Activated CD4-positive, alpha-beta T cell treated with anti-CD3 and anti-CD28 coated beads, Interleukin-2, amount 50 U/mL, for 4 hours (primary cell): ENCODE measurements around the gene CTNNBL1.

ENCODE experiments used
- DNase-seq, 2 experiments: peaks; one replicate each; pipeline ENCODE4 v3.0.0-alpha.2; 2020

Gene CTNNBL1

GRCh38 chr20:37777988-37778659, 84.3 kb downstream of the CTNNBL1 start:
- no peak for DNase-seq

- no peak for DNase-seq
These were observed 87.8 kb downstream of the CTNNBL1 start for GRCh38 chr20:37781626-37782025.

- DNase-seq = no peak
These were observed 92.2 kb downstream of the CTNNBL1 start for GRCh38 chr20:37786043-37786442.

GRCh38 chr20:37789408-37789807, 95.6 kb downstream of the CTNNBL1 start:
- no peak for DNase-seq

- DNase-seq = no peak
These were observed 97.1 kb downstream of the CTNNBL1 start for GRCh38 chr20:37790900-37791299.

GRCh38 chr20:37796121-37796520, 102.3 kb downstream of the CTNNBL1 start:
- no peak for DNase-seq

GRCh38 chr20:37796733-37797132, 102.9 kb downstream of the CTNNBL1 start:
- DNase-seq = no peak

GRCh38 chr20:37797669-37798175, 103.9 kb downstream of the CTNNBL1 start:
- no peak for DNase-seq

GRCh38 chr20:37798312-37798711, 104.5 kb downstream of the CTNNBL1 start:
- no peak for DNase-seq

GRCh38 chr20:37800618-37801017, 106.8 kb downstream of the CTNNBL1 start:
- DNase-seq = no peak

- DNase-seq = no peak
These were observed 108.1 kb downstream of the CTNNBL1 start for GRCh38 chr20:37801921-37802320.

GRCh38 chr20:37803438-37804307, 109.8 kb downstream of the CTNNBL1 start:
- DNase-seq = no peak

- no peak for DNase-seq
These were observed 111.0 kb downstream of the CTNNBL1 start for GRCh38 chr20:37804584-37805566.

GRCh38 chr20:37807471-37808232, 113.8 kb downstream of the CTNNBL1 start:
- no peak for DNase-seq

- no peak for DNase-seq
These were observed 114.6 kb downstream of the CTNNBL1 start for GRCh38 chr20:37808233-37809070.

GRCh38 chr20:37810027-37810426, 116.2 kb downstream of the CTNNBL1 start:
- DNase-seq = no peak

- no peak for DNase-seq
These were observed 122.2 kb downstream of the CTNNBL1 start for GRCh38 chr20:37816003-37816402.

- no peak for DNase-seq
These were observed 122.9 kb downstream of the CTNNBL1 start for GRCh38 chr20:37816726-37817125.

GRCh38 chr20:37821696-37822095, 127.9 kb downstream of the CTNNBL1 start:
- DNase-seq = no peak

- DNase-seq = no peak
These were observed 128.3 kb downstream of the CTNNBL1 start for GRCh38 chr20:37822141-37822601.
